Keratinocyte (primary cell): ENCODE measurements around the gene STK32C. TPM values are rescaled to one million over a fixed set of nuclear protein-coding genes. Genes with fewer than 3 reads are reported as not detected.
"Not testable (repeated sequence)": the region's sequence is repeated elsewhere in the genome, so short reads cannot be mapped to it uniquely, and the experiment has no call there.

ENCODE experiments used
- DNase-seq: peaks from one replicate; pipeline ENCODE4 v3.0.0-alpha.2; 2011; ENCODE audit warnings: low read depth, missing footprints, low spot score
- FAIRE-seq: peaks from 2 replicates; lab custom pipeline; 2011; peaks lifted over from hg19 to GRCh38; lab: Jason Lieb, UNC
- H2AFZ ChIP-seq: 2 replicates; pipeline ENCODE4 v1.6.0; 2012; ENCODE audit warnings: low read length, control low read depth, inconsistent platforms; ENCODE audit not compliant: control insufficient read depth
- H3K27ac ChIP-seq: 2 replicates; pipeline ENCODE4 v1.5.1; 2011; ENCODE audit warnings: low read length; ENCODE audit not compliant: control insufficient read depth, insufficient read depth
- H3K27me3 ChIP-seq: 3 replicates; pipeline ENCODE4 v1.6.0; 2011; ENCODE audit warnings: low read length; ENCODE audit not compliant: control insufficient read depth, insufficient read depth; ENCODE audit errors: extremely low read depth
- H3K36me3 ChIP-seq, 2 experiments: 2 replicates in 1 of 2; 3 replicates in 1 of 2; pipeline ENCODE4 v1.5.1; 2011; ENCODE audit warnings: low read length in 2 of 2, mild to moderate bottlenecking in 1 of 2; ENCODE audit not compliant: control insufficient read depth in 2 of 2, insufficient read depth in 2 of 2; ENCODE audit errors: extremely low read depth in 1 of 2
- H3K4me1 ChIP-seq: 3 replicates; pipeline ENCODE4 v1.5.1; 2011; ENCODE audit warnings: low read length; ENCODE audit not compliant: control insufficient read depth, insufficient read depth; ENCODE audit errors: extremely low read depth
- H3K4me2 ChIP-seq: 3 replicates; pipeline ENCODE4 v1.6.0; 2011; ENCODE audit warnings: low read depth, low read length; ENCODE audit not compliant: control insufficient read depth, insufficient read depth; ENCODE audit errors: extremely low read depth
- H3K4me3 ChIP-seq, 3 experiments: fragments of 200-600 bp in 1 of 3; sonication (generic) in 1 of 3; 2 replicates in 2 of 3; 3 replicates in 1 of 3; pipeline ENCODE4 v1.5.1; 2011 to 2016; ENCODE audit warnings: low read length in 3 of 3, mild to moderate bottlenecking in 3 of 3, control low read depth in 2 of 3, inconsistent platforms in 1 of 3, low read depth in 1 of 3, mixed read lengths in 1 of 3, mixed run types in 1 of 3, moderate library complexity in 1 of 3; ENCODE audit not compliant: control insufficient read depth in 2 of 3, insufficient read depth in 2 of 3; ENCODE audit errors: extremely low read depth in 1 of 3
- H3K79me2 ChIP-seq: 2 replicates; pipeline ENCODE4 v1.6.0; 2012; ENCODE audit warnings: low read length; ENCODE audit not compliant: control insufficient read depth, insufficient read depth
- H3K9ac ChIP-seq: 3 replicates; pipeline ENCODE4 v1.6.0; 2011; ENCODE audit warnings: low read length; ENCODE audit not compliant: control insufficient read depth, insufficient read depth; ENCODE audit errors: extremely low read depth
- H3K9me1 ChIP-seq: 3 replicates; pipeline ENCODE4 v1.6.0; 2011; ENCODE audit warnings: low read length; ENCODE audit not compliant: control insufficient read depth, insufficient read depth; ENCODE audit errors: extremely low read depth
- H3K9me3 ChIP-seq: 2 replicates; pipeline ENCODE4 v1.5.1; 2012; ENCODE audit warnings: low read depth, low read length; ENCODE audit not compliant: control insufficient read depth
- H4K20me1 ChIP-seq: 3 replicates; pipeline ENCODE4 v1.6.0; 2011; ENCODE audit warnings: low read length; ENCODE audit not compliant: control insufficient read depth, insufficient read depth; ENCODE audit errors: extremely low read depth
- CTCF ChIP-seq, 3 experiments: IDR thresholded peaks in 1 of 3; conservative IDR thresholded peaks in 1 of 3; optimal IDR thresholded peaks in 1 of 3; 2 replicates in 2 of 3; 3 replicates in 1 of 3; pipeline versions ENCODE3 to v1.5.1; 2011; ENCODE audit warnings: low read length in 3 of 3, mild to moderate bottlenecking in 3 of 3, moderate library complexity in 2 of 3, control low read depth in 1 of 3, inconsistent platforms in 1 of 3; ENCODE audit not compliant: insufficient read depth in 2 of 3; ENCODE audit errors: extremely low read depth in 1 of 3
- EZH2 ChIP-seq: IDR thresholded peaks from one replicate; pipeline ENCODE4 v1.6.1; 2012; ENCODE audit warnings: inconsistent platforms, mild to moderate bottlenecking, low read length, moderate library complexity
- dilution Hi-C: fragments of 300-500 bp; cut with MboI; formaldehyde crosslinking; loops from one replicate; pipeline ENCODE4 v1.7.0; 2020; ENCODE audit warnings: low sequenced_read_pairs; ENCODE audit not compliant: extremely low pct_ligation_motif_present
- polyA plus RNA-seq, 5 experiments: library from polyadenylated mRNA; depleted of rRNA in 3 of 5; stranded (reverse) in 3 of 5; stranded (forward) in 1 of 5; unstranded in 1 of 5; fragments of >200 nt; gene quantifications; 1 replicate in 1 of 5; 2 replicates in 3 of 5; 3 replicates in 1 of 5; pipeline versions ENCODE4 v1.2.1 to v1.2.3, GENCODE V29; 2011 to 2012; ENCODE audit warnings: missing spikeins in 2 of 5, low read depth in 1 of 5, low replicate concordance in 1 of 5

Gene STK32C
- polyA plus RNA-seq, 1 donor (not counting 4 experiments of a cell fraction or from before 2014, with no cell fraction given) = 4.1 TPM

GRCh38 chr10:132220061-132220460, 87.7 kb downstream of the STK32C start:
- Histone ChIP-seq H3K36me3 (no peaks in the 10 kb centered on the region), H3K9ac (no peak overlapping the region), H2AFZ (no peak overlapping the region), H3K4me2 (no peak overlapping the region), H3K27me3 (no peaks in the 10 kb centered on the region), H3K9me1 (no peaks in the 10 kb centered on the region), H3K27ac (no peak overlapping the region), H4K20me1 (no peaks in the 10 kb centered on the region), H3K9me3 (peaks cover 2% of the 10 kb centered on the region), H3K4me3 (no peak overlapping the region), H3K79me2 (no peaks in the 10 kb centered on the region), H3K4me1 (no peaks in the 10 kb centered on the region)
- dilution Hi-C loops = no loop called here
- FAIRE-seq (no peak), DNase-seq (no peak)
- TF ChIP-seq CTCF (optimal IDR thresholded peaks at IDR 0.05 in 1 of 3, IDR thresholded peaks at IDR 0.05 in 1 of 3, conservative IDR thresholded peaks at IDR 0.05 in 1 of 3; ENCODE audit: extremely low read depth in 1 of 3, insufficient read depth in 2 of 3, low read length in 3 of 3) (no peak), EZH2 (no peak)

GRCh38 chr10:132219486-132219885, 88.3 kb downstream of the STK32C start:
- no peaks in the 10 kb centered on the region for H3K36me3 ChIP-seq
- H2AFZ ChIP-seq = no peak overlapping the region
- H4K20me1 ChIP-seq = no peaks in the 10 kb centered on the region
- H3K79me2 ChIP-seq = no peaks in the 10 kb centered on the region
- no peaks in the 10 kb centered on the region for H3K4me1 ChIP-seq
- FAIRE-seq (no peak), DNase-seq (no peak)
- no peaks in the 10 kb centered on the region for H3K27me3 ChIP-seq
- no peak overlapping the region for H3K4me2 ChIP-seq
- no peak for TF ChIP-seq EZH2
- peak in 1 of 3 experiments; percentile 32 for TF ChIP-seq CTCF (optimal IDR thresholded peaks at IDR 0.05 in 1 of 3, IDR thresholded peaks at IDR 0.05 in 1 of 3, conservative IDR thresholded peaks at IDR 0.05 in 1 of 3; ENCODE audit: extremely low read depth in 1 of 3, insufficient read depth in 2 of 3, low read length in 3 of 3)
- no peak overlapping the region for H3K4me3 ChIP-seq
- H3K27ac ChIP-seq = no peak overlapping the region
- H3K9me1 ChIP-seq = no peaks in the 10 kb centered on the region
- dilution Hi-C loops = no loop called here
- H3K9ac ChIP-seq = no peak overlapping the region
- peaks cover 2% of the 10 kb centered on the region for H3K9me3 ChIP-seq

GRCh38 chr10:132216441-132216840, 91.3 kb downstream of the STK32C start:
- H4K20me1 ChIP-seq, H3K4me2 ChIP-seq, H3K9me1 ChIP-seq, FAIRE-seq, H3K27ac ChIP-seq, H3K79me2 ChIP-seq, dilution Hi-C loops, H2AFZ ChIP-seq, H3K4me3 ChIP-seq, DNase-seq, H3K9me3 ChIP-seq, H3K27me3 ChIP-seq, H3K36me3 ChIP-seq, H3K9ac ChIP-seq, H3K4me1 ChIP-seq: not testable (repeated sequence)
